SU-DHL-6 (cell line): ENCODE results near the gene TMEM198.

Source experiments
- H2AFZ ChIP-seq: fragments of 200-600 bp; sonication (generic); 2 replicates; pipeline ENCODE4 v1.6.1; 2014; ENCODE audit warnings: low read depth, mild to moderate bottlenecking, moderate library complexity, mixed read lengths, antibody characterized with exemption, low read length; ENCODE audit not compliant: severe bottlenecking
- H3F3A ChIP-seq: fragments of 200-600 bp; shearing (Covaris generic); 2 replicates; pipeline ENCODE4 v1.6.0; 2016; ENCODE audit warnings: antibody characterized with exemption, mild to moderate bottlenecking; ENCODE audit not compliant: insufficient read depth
- H3K27ac ChIP-seq: fragments of 200-600 bp; sonication (generic); 2 replicates; pipeline ENCODE4 v1.5.1; 2016; ENCODE audit warnings: low read depth, mild to moderate bottlenecking, low read length, moderate library complexity, mixed read lengths
- H3K27me3 ChIP-seq: fragments of 200-600 bp; sonication (generic), shearing (Covaris generic); 2 replicates; pipeline ENCODE4 v1.6.0; 2014; ENCODE audit warnings: mild to moderate bottlenecking, low read length
- H3K36me3 ChIP-seq: fragments of 200-600 bp; sonication (generic); 2 replicates; pipeline ENCODE4 v1.6.1; 2014; ENCODE audit warnings: mild to moderate bottlenecking, low read length, mixed read lengths
- H3K4me2 ChIP-seq: fragments of 300-600, 200-600 bp; shearing (Covaris generic), sonication (generic); 2 replicates; pipeline ENCODE4 v1.6.0; 2014; ENCODE audit warnings: low read length, low read depth, mild to moderate bottlenecking; ENCODE audit not compliant: poor library complexity, severe bottlenecking
- H3K4me3 ChIP-seq: fragments of 200-600 bp; sonication (generic); 2 replicates; pipeline ENCODE4 v1.5.1; 2014; ENCODE audit warnings: antibody characterized with exemption, low read length, mild to moderate bottlenecking, mixed read lengths; ENCODE audit not compliant: insufficient read depth, poor library complexity, severe bottlenecking
- H3K79me2 ChIP-seq: fragments of 200-600 bp; sonication (generic); 2 replicates; pipeline ENCODE4 v1.6.1; 2014; ENCODE audit warnings: mild to moderate bottlenecking, low read length, moderate library complexity; ENCODE audit not compliant: insufficient read depth
- H3K9ac ChIP-seq: fragments of 200-600 bp; sonication (generic); 2 replicates; pipeline ENCODE4 v1.7.0; 2014; ENCODE audit warnings: mild to moderate bottlenecking, low read length
- H3K9me2 ChIP-seq: fragments of 200-600 bp; sonication (generic); replicated peaks from 2 replicates; pipeline ENCODE4 v1.6.1; 2014; ENCODE audit warnings: low read length; ENCODE audit not compliant: insufficient read depth
- H3K9me3 ChIP-seq: fragments of 200-600 bp; sonication (generic); 2 replicates; pipeline ENCODE4 v1.6.1; 2014; ENCODE audit warnings: low read length, mixed read lengths; ENCODE audit not compliant: insufficient read depth
- H4K20me1 ChIP-seq: fragments of 200-600 bp; sonication (generic); 2 replicates; pipeline ENCODE4 v1.6.1; 2014; ENCODE audit warnings: low read depth, mild to moderate bottlenecking, antibody characterized with exemption, low read length, moderate library complexity, mixed read lengths
- EZH2phosphoT487 ChIP-seq: fragments of 200-600 bp; sonication (generic), shearing (Covaris generic); conservative IDR thresholded peaks from 2 replicates; pipeline ENCODE4 v1.6.1; 2018; ENCODE audit warnings: mild to moderate bottlenecking, antibody characterized with exemption, low read length, moderate library complexity, mixed read lengths
- TF ChIP-seq, protein P1 (sequence below): fragments of 200-600 bp; sonication (generic); IDR thresholded peaks from one replicate; pipeline ENCODE4 v1.5.1; 2017; ENCODE audit warnings: antibody characterized with exemption, mild to moderate bottlenecking, low read length, moderate library complexity; ENCODE audit not compliant: insufficient read depth, poor library complexity, severe bottlenecking

TMEM198 gene

DNA sequence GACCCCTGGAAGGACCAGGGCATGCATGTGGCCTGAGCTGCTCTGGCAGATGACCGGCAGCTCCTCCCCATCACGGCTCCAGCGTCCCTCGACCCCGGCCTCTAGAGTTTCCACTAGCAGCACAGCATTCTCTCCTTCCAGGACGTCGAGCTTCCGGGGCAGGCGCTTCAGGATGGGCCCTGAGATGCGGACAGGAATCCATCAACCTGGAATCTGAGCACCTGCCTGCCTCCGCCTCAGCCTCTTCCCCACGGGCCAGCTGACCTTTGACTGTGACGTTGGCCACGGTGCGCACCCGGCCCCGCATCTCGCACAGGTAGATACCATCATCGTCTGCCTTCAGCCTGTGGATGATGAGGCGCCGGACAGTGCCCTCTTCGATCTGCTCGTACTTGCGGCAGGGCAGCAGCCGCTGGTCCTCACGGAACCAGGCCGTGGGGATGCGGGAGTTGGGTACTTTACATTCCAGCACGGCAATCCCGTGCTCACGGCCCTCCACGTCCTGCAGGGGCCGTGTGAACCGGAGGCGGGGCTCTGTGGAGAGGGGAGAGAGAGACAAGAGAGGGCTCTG, 24.0 kb downstream of the TMEM198 start:
- Histone ChIP-seq H3F3A (no peaks in the 10 kb centered on the region), H3K4me2 (no peak overlapping the region), H3K27me3 (no peaks in the 10 kb centered on the region), H3K9me3 (no peaks in the 10 kb centered on the region), H3K9ac (no peak overlapping the region), H3K27ac (no peak overlapping the region), H3K4me3 (no peak overlapping the region), H3K36me3 (no peaks in the 10 kb centered on the region), H3K9me2 (no peaks in the 10 kb centered on the region), H3K79me2 (no peaks in the 10 kb centered on the region), H4K20me1 (no peaks in the 10 kb centered on the region), H2AFZ (no peak overlapping the region)
- no peak for TF ChIP-seq EZH2phosphoT487

GRCh38 chr2:219569041-219569440, 25.2 kb downstream of the TMEM198 start:
- H3K27ac ChIP-seq: no peak overlapping the region
- no peak for TF ChIP-seq EZH2phosphoT487
- TF ChIP-seq, protein P1, sequence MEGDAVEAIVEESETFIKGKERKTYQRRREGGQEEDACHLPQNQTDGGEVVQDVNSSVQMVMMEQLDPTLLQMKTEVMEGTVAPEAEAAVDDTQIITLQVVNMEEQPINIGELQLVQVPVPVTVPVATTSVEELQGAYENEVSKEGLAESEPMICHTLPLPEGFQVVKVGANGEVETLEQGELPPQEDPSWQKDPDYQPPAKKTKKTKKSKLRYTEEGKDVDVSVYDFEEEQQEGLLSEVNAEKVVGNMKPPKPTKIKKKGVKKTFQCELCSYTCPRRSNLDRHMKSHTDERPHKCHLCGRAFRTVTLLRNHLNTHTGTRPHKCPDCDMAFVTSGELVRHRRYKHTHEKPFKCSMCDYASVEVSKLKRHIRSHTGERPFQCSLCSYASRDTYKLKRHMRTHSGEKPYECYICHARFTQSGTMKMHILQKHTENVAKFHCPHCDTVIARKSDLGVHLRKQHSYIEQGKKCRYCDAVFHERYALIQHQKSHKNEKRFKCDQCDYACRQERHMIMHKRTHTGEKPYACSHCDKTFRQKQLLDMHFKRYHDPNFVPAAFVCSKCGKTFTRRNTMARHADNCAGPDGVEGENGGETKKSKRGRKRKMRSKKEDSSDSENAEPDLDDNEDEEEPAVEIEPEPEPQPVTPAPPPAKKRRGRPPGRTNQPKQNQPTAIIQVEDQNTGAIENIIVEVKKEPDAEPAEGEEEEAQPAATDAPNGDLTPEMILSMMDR: no peak

GRCh38 chr2:219569635-219570034, 25.8 kb downstream of the TMEM198 start:
- no peaks in the 10 kb centered on the region for H3K79me2 ChIP-seq
- no peaks in the 10 kb centered on the region for H3F3A ChIP-seq
- H3K36me3 ChIP-seq: no peaks in the 10 kb centered on the region
- no peak overlapping the region for H3K4me3 ChIP-seq
- H3K4me2 ChIP-seq: no peak overlapping the region
- no peak overlapping the region for H3K9ac ChIP-seq
- no peaks in the 10 kb centered on the region for H3K9me2 ChIP-seq
- no peaks in the 10 kb centered on the region for H4K20me1 ChIP-seq
- H3K27me3 ChIP-seq: no peaks in the 10 kb centered on the region
- no peak overlapping the region for H2AFZ ChIP-seq
- H3K9me3 ChIP-seq: no peaks in the 10 kb centered on the region
- no peak for TF ChIP-seq EZH2phosphoT487
- TF ChIP-seq, protein P1: no peak
- no peak overlapping the region for H3K27ac ChIP-seq

More at GRCh38 chr2:219569041-219569440, 25.2 kb downstream of the TMEM198 start:
- Histone ChIP-seq H3K9me3 (no peaks in the 10 kb centered on the region), H2AFZ (no peak overlapping the region), H3K36me3 (no peaks in the 10 kb centered on the region), H3K9ac (no peak overlapping the region), H3F3A (no peaks in the 10 kb centered on the region), H3K4me3 (no peak overlapping the region), H3K79me2 (no peaks in the 10 kb centered on the region), H4K20me1 (no peaks in the 10 kb centered on the region), H3K9me2 (no peaks in the 10 kb centered on the region), H3K4me2 (no peak overlapping the region), H3K27me3 (no peaks in the 10 kb centered on the region)

- Histone ChIP-seq H2AFZ (no peak overlapping the region), H3F3A (no peaks in the 10 kb centered on the region), H3K4me3 (no peak overlapping the region), H3K27me3 (no peaks in the 10 kb centered on the region), H3K79me2 (no peaks in the 10 kb centered on the region), H4K20me1 (no peaks in the 10 kb centered on the region), H3K9me3 (no peaks in the 10 kb centered on the region), H3K36me3 (no peaks in the 10 kb centered on the region), H3K9ac (no peak overlapping the region), H3K9me2 (no peaks in the 10 kb centered on the region), H3K4me2 (no peak overlapping the region), H3K27ac (no peak overlapping the region)
- TF ChIP-seq, protein P1: no peak
- TF ChIP-seq EZH2phosphoT487: no peak
Measured at GRCh38 chr2:219570194-219570923, 26.5 kb downstream of the TMEM198 start.
